ENCODE measurements around the gene PROSER3. TPM values are rescaled to one million over a fixed set of nuclear protein-coding genes. Genes with fewer than 3 reads are reported as not detected.

Gene PROSER3
- total and polyA plus RNA-seq, 2 of the 13 experiments (the other 11 are each of a cell fraction or from before 2014, with no cell fraction given) = 5.1 to 5.7 TPM

DNA sequence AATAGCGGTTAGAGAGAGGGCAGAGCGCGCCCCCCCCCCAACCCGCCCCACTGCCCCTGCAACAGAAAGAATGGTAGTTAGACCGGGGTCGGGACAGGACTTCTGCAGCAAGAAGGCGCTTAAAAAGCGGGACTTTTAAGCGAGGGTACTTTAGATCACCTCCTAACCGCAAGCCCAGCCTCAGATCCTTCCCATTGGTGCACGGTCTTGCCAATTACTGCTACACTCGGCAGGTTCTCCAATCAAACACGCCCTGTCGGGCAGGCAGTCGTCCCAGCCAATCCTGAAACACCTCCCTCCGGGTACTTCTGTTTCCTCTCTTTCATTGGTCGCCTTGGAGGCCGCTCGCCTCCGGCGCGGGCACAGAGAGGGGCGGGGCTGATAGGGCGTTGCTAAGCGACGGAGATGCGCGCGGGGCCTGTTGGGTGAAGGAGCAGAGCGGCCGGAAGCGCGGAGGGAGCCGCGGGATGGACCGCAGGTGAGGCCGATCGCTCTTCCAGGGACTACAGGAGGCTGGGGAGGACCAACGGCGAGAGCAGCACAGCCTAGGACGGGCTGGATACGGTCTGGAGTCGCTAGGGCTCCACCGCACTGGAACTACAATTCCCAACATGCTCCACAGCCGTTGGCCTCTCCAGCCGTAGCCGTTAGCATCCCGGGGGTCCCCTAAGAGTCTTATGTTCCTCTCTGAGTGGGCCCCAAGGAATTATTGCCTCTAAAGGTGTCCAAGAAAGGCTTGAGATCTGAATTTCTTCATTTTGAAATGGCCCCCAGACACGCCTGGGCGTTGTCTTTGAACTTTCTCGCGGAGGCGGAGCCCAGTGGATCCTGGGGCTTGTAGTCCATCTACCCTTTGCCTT lies at the start of gene PROSER3 (continued):
- TF ChIP-seq ZNF274 (CRISPR knock-in tag; IDR thresholded peaks at IDR 0.05) (no peak), IKZF1 (IDR thresholded peaks at IDR 0.05) (no peak), RXRA (CRISPR knock-in tag; IDR thresholded peaks at IDR 0.05) (peak; percentile 29; the same call in 1 of the 2 replicates), ZNF160 (CRISPR knock-in tag; IDR thresholded peaks at IDR 0.05) (peak; percentile 51; the same call in 1 of the 2 replicates), SP4 (CRISPR knock-in tag; IDR thresholded peaks at IDR 0.05) (no peak; the same call in 1 of the 2 replicates), ZNF431 (CRISPR knock-in tag; IDR thresholded peaks at IDR 0.05; ENCODE audit: borderline replicate concordance, low read depth) (no peak), TRIM22 (IDR thresholded peaks at IDR 0.05) (no peak), CEBPZ (IDR thresholded peaks at IDR 0.05; ENCODE audit: low read length) (0 out of 2 replicates have a peak, but pooled peaks have one; percentile 32), ZNF572 (CRISPR knock-in tag; IDR thresholded peaks at IDR 0.05) (no peak), ZFP1 (CRISPR knock-in tag; IDR thresholded peaks at IDR 0.05) (no peak)
- TF ChIP-seq, protein P1, sequence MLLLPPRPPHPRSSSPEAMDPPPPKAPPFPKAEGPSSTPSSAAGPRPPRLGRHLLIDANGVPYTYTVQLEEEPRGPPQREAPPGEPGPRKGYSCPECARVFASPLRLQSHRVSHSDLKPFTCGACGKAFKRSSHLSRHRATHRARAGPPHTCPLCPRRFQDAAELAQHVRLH (CRISPR knock-in tag; IDR thresholded peaks at IDR 0.05; ENCODE audit: borderline replicate concordance, low read depth) = peak; percentile 58; the same call in 1 of the 2 replicates
- TF ChIP-seq, protein P2, sequence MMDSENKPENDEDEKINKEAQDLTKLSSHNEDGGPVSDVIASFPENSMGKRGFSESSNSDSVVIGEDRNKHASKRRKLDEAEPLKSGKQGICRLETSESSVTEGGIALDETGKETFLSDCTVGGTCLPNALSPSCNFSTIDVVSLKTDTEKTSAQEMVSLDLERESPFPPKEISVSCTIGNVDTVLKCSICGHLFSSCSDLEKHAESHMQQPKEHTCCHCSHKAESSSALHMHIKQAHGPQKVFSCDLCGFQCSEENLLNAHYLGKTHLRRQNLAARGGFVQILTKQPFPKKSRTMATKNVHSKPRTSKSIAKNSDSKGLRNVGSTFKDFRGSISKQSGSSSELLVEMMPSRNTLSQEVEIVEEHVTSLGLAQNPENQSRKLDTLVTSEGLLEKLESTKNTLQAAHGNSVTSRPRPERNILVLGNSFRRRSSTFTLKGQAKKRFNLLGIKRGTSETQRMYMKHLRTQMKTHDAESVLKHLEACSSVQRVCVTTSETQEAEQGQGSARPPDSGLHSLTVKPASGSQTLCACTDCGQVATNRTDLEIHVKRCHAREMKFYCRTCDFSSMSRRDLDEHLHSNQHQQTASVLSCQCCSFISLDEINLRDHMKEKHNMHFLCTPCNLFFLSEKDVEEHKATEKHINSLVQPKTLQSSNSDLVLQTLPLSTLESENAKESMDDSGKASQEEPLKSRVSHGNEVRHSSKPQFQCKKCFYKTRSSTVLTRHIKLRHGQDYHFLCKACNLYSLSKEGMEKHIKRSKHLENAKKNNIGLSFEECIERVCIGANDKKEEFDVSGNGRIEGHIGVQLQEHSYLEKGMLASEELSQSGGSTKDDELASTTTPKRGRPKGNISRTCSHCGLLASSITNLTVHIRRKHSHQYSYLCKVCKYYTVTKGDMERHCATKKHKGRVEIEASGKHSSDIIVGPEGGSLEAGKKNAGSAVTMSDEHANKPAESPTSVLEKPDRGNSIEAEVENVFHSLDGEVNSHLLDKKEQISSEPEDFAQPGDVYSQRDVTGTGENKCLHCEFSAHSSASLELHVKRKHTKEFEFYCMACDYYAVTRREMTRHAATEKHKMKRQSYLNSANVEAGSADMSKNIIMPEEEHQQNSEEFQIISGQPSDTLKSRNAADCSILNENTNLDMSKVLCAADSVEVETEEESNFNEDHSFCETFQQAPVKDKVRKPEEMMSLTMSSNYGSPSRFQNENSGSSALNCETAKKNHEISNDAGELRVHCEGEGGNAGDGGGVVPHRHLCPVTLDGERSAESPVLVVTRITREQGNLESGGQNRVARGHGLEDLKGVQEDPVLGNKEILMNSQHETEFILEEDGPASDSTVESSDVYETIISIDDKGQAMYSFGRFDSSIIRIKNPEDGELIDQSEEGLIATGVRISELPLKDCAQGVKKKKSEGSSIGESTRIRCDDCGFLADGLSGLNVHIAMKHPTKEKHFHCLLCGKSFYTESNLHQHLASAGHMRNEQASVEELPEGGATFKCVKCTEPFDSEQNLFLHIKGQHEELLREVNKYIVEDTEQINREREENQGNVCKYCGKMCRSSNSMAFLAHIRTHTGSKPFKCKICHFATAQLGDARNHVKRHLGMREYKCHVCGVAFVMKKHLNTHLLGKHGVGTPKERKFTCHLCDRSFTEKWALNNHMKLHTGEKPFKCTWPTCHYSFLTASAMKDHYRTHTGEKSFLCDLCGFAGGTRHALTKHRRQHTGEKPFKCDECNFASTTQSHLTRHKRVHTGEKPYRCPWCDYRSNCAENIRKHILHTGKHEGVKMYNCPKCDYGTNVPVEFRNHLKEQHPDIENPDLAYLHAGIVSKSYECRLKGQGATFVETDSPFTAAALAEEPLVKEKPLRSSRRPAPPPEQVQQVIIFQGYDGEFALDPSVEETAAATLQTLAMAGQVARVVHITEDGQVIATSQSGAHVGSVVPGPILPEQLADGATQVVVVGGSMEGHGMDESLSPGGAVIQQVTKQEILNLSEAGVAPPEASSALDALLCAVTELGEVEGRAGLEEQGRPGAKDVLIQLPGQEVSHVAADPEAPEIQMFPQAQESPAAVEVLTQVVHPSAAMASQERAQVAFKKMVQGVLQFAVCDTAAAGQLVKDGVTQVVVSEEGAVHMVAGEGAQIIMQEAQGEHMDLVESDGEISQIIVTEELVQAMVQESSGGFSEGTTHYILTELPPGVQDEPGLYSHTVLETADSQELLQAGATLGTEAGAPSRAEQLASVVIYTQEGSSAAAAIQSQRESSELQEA (CRISPR knock-in tag; IDR thresholded peaks at IDR 0.05; ENCODE audit: not compliant biosample characterization) = no peak

All from HepG2 (cell line).